ENCODE measurements around the gene EIF5.

EIF5 gene

GRCh38 chr14:103314496-103315277 lies 19.4 kb upstream of the EIF5 start:
- Histone ChIP-seq H3K79me2 (ENCODE audit: control insufficient read depth, low read length) (no peaks in the 10 kb centered on the region), H3K4me2 (ENCODE audit: low read length) (no peak overlapping the region), H3K27me3 (ENCODE audit: control insufficient read depth, low read length) (peaks cover 24% of the 10 kb centered on the region), H4K20me1 (ENCODE audit: control insufficient read depth, insufficient read depth, low read depth, low read length) (no peaks in the 10 kb centered on the region), H3K4me3 (ENCODE audit: low read length) (no peak overlapping the region), H3K4me1 (ENCODE audit: control insufficient read depth, low read length) (no peaks in the 10 kb centered on the region), H3K9me3 (ENCODE audit: control insufficient read depth, insufficient read depth, low read length) (no peaks in the 10 kb centered on the region), H3F3A (ENCODE audit: control insufficient read depth, insufficient read depth) (no peaks in the 10 kb centered on the region), H3K27ac (ENCODE audit: low read depth, low read length) (no peak overlapping the region), H3K9me2 (replicated peaks; ENCODE audit: control insufficient read depth, low read length) (no peaks in the 10 kb centered on the region), H3K36me3 (ENCODE audit: control insufficient read depth, low read length) (no peaks in the 10 kb centered on the region)
- TF ChIP-seq CTCF (IDR thresholded peaks at IDR 0.05; ENCODE audit: low read depth, low read length, poor library complexity, severe bottlenecking) (no peak), EZH2phosphoT487 (IDR thresholded peaks at IDR 0.05; ENCODE audit: borderline replicate concordance, low read length) (no peak)

- Histone ChIP-seq H3K36me3 (ENCODE audit: control insufficient read depth, low read length) (no peaks in the 10 kb centered on the region), H4K20me1 (ENCODE audit: control insufficient read depth, insufficient read depth, low read depth, low read length) (no peaks in the 10 kb centered on the region), H3K4me1 (ENCODE audit: control insufficient read depth, low read length) (no peaks in the 10 kb centered on the region), H3K4me2 (ENCODE audit: low read length) (no peak overlapping the region), H3K9me3 (ENCODE audit: control insufficient read depth, insufficient read depth, low read length) (no peaks in the 10 kb centered on the region), H3K27me3 (ENCODE audit: control insufficient read depth, low read length) (peaks cover 30% of the 10 kb centered on the region), H3K79me2 (ENCODE audit: control insufficient read depth, low read length) (no peaks in the 10 kb centered on the region), H3F3A (ENCODE audit: control insufficient read depth, insufficient read depth) (no peaks in the 10 kb centered on the region), H3K4me3 (ENCODE audit: low read length) (no peak overlapping the region), H3K27ac (ENCODE audit: low read depth, low read length) (no peak overlapping the region), H3K9me2 (replicated peaks; ENCODE audit: control insufficient read depth, low read length) (no peaks in the 10 kb centered on the region)
- TF ChIP-seq EZH2phosphoT487 (IDR thresholded peaks at IDR 0.05; ENCODE audit: borderline replicate concordance, low read length) (no peak), CTCF (IDR thresholded peaks at IDR 0.05; ENCODE audit: low read depth, low read length, poor library complexity, severe bottlenecking) (no peak)
Observed at GRCh38 chr14:103315351-103315911, 18.6 kb upstream of the EIF5 start.

- no peaks in the 10 kb centered on the region for H3K9me3 ChIP-seq (ENCODE audit: control insufficient read depth, insufficient read depth, low read length)
- H3K27ac ChIP-seq (ENCODE audit: low read depth, low read length) = no peak overlapping the region
- no peak overlapping the region for H3K4me3 ChIP-seq (ENCODE audit: low read length)
- H3K4me1 ChIP-seq (ENCODE audit: control insufficient read depth, low read length) = no peaks in the 10 kb centered on the region
- H3K4me2 ChIP-seq (ENCODE audit: low read length) = no peak overlapping the region
- no peaks in the 10 kb centered on the region for H3K79me2 ChIP-seq (ENCODE audit: control insufficient read depth, low read length)
- H3K27me3 ChIP-seq (ENCODE audit: control insufficient read depth, low read length) = peaks cover 30% of the 10 kb centered on the region
- H3K9me2 ChIP-seq (replicated peaks; ENCODE audit: control insufficient read depth, low read length) = no peaks in the 10 kb centered on the region
- H4K20me1 ChIP-seq (ENCODE audit: control insufficient read depth, insufficient read depth, low read depth, low read length) = no peaks in the 10 kb centered on the region
- no peaks in the 10 kb centered on the region for H3K36me3 ChIP-seq (ENCODE audit: control insufficient read depth, low read length)
- H3F3A ChIP-seq (ENCODE audit: control insufficient read depth, insufficient read depth) = no peaks in the 10 kb centered on the region
- TF ChIP-seq CTCF (IDR thresholded peaks at IDR 0.05; ENCODE audit: low read depth, low read length, poor library complexity, severe bottlenecking) = no peak
- no peak for TF ChIP-seq EZH2phosphoT487 (IDR thresholded peaks at IDR 0.05; ENCODE audit: borderline replicate concordance, low read length)
Observed at GRCh38 chr14:103315941-103316340, 18.1 kb upstream of the EIF5 start.
